GM18951 (cell line): ENCODE data around the gene SCYGR8.

Experiments
- POLR2A ChIP-seq: IDR thresholded peaks from 4 replicates; pipeline ENCODE4 v1.6.1; 2011; ENCODE audit warnings: mild to moderate bottlenecking; ENCODE audit not compliant: insufficient read length, insufficient read depth; ENCODE audit errors: extremely low read depth
- in situ Hi-C: fragments of 300-500 bp; cut with MboI; formaldehyde crosslinking; loops from one replicate; pipeline ENCODE4 v1.12.0; 2022; ENCODE audit warnings: low sequenced_read_pairs, mixed read lengths, inconsistent platforms; ENCODE audit not compliant: unreplicated experiment

The SCYGR8 gene

DNA sequence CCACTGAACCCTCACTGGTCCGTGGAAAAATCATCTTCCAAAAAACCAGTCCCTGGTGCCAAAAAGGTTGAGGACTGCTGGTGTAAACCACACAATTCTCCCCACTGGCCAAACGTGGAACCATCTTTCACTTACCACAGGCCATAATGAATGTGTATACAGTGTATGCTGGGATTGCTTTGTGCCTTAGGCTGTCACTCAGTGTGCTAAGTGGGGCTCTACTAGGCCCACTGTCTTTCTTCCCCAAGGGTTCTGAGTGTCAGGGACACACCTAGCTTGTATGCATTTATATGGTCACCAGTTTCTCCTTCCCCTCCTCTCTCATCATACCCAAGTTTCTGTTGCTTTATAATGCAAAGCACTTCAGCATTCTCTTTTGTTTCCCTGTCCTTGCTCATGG lies 27.2 kb downstream of the SCYGR8 start:
- no peak for TF ChIP-seq POLR2A
- in situ Hi-C loops, result loop anchor here (25.0 kb wide), 1 partner anchor 636 kb away; no protein-coding TSS in a partner anchor

DNA sequence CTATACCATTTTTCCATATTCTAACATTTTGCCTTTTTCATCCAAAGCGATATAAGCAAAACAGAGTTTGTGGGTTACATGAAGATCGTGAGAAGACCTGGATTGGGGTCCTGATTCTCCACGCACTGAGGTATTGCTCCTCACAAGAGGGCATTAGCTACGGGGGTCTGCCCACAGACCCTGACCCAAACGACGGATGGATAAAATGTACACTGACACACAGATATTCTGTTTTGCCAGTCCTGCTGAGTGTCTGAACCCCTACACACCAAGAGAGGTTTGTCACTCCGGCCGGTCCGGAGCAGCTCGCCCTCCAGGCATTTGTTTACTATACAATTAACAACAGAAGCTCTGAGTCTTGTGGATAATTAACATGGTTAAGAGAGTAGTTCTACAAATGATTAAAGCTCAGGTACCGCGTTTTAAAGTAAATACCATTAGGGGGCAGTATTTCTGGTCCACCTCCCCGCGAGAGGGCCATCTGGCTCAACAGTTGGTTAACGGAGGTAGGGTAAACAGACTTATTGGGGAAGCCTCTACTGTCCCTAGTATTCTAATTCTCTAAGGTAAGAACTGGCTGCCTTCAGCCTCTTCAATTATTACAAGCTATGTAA lies 28.4 kb downstream of the SCYGR8 start:
- no peak for TF ChIP-seq POLR2A
- in situ Hi-C loops, result loop anchor here (25.0 kb wide), 1 partner anchor 637 kb away; no protein-coding TSS in a partner anchor

DNA sequence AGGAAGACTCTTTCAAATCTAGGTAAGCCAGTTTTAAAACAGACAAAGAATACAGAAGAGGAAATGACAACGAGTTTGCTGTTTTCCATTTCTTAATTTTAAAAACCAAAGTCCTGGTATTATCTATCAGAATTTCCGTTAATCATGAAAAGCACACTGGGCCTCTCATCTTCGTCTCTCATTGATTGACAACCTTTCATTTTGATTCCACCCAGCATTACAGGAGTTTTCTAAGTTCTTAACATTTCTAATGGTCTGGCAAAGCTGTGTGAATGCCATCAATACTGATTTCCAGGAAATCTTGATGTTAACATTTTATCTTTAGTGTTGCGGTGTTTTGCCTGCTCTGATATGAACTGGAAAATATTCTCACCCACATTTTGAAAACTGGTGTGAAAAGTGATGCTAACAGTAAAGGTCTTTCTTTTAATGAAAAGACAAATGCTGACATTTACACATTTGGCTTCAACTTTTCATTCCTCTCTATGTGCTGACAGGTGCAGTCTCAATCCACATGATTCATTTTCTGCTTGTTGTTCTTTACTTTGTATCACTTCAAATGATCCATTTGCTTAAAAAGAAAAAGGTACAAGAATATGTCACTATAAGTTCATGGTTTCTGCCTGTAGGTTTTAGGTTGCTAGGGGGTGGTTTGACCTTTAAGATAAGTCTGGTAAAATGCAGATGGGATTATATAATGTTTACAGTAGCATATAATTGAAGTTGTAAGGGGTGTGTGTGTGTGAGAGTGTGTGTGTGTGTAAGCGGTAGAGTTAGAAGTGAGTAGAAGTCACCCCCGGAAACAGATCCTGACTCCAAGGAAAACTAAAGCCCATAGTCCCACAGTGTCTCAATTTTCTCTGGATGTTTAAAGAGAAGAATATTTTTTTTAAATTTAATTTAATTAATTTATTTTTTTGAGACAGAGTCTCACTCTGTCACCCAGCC lies 29.5 kb downstream of the SCYGR8 start:
- in situ Hi-C loops, result loop anchor here (25.0 kb wide), 1 partner anchor 638 kb away; no protein-coding TSS in a partner anchor

DNA sequence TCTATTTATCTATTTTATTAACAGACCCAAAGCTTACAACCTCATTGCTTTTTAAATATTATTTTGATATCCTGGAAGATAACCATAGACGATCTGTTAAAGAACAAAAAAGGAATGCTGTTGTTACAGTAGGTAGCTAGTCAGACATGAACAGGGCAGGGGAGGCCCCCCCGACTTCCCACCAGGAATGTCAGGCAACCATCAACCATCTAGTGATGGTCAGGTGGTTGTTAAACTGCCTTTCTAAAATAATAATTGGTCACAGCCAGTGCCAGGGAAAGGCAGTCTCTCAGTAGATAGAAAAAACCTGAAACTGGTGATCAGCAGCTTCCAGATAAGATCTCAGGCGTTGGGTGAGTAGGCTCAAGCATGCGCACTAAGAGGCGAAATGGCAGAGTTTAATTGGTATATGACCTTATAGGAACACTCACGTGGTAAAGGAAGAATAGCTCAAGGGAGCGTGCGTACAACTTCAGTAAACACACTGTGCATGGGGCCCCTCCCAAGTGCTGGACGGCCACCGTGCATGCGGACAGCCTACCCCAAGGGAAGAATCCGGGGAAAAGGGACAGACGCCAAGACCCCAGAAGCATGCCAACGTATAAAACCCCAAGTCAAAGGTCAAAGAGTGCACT lies 35.4 kb downstream of the SCYGR8 start:
- in situ Hi-C loops, result no loop called here
- no peak for TF ChIP-seq POLR2A

More for the DNA sequence above, 29.5 kb downstream of the SCYGR8 start:
- no peak for TF ChIP-seq POLR2A

DNA sequence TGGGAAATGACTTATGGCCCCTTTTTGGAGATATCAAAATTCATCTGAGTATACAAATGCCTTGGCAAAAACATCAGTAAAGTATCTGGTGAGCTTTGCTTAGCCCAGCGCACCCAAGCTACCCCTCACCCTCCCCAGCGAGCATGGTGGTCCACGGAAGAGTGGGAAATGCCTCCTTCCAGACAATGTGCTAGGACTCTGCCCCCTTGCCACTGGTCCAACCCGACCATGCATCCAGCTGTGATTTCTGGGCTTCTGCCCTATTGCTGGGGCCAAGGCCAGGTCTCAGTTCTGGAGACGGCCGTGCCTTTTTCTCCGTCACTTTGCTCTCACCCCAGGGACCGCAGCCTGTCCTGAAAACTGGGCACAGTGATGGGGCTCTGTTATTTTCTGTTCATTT lies 36.1 kb downstream of the SCYGR8 start:
- in situ Hi-C loops, result no loop called here
- TF ChIP-seq POLR2A, result no peak

DNA sequence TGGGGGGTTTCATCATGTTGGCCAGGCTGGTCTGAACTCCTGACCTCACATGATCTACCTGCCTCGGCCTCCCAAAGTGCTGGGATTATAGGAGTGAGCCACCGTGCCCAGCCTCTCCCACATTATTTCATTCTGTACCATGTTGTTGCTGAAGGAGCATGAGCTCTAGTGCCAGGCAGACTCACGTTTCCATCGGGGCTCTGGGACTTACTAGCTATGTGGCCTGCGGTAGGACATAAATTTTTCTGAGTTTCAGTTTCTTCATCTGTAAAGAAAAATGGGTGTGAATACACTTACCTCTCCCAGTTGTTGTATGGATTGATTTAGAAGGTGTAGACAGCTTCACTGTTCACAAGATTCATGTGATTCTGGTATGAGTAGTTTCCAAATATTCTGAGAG lies 37.1 kb downstream of the SCYGR8 start:
- TF ChIP-seq POLR2A, result no peak
- in situ Hi-C loops, result no loop called here

DNA sequence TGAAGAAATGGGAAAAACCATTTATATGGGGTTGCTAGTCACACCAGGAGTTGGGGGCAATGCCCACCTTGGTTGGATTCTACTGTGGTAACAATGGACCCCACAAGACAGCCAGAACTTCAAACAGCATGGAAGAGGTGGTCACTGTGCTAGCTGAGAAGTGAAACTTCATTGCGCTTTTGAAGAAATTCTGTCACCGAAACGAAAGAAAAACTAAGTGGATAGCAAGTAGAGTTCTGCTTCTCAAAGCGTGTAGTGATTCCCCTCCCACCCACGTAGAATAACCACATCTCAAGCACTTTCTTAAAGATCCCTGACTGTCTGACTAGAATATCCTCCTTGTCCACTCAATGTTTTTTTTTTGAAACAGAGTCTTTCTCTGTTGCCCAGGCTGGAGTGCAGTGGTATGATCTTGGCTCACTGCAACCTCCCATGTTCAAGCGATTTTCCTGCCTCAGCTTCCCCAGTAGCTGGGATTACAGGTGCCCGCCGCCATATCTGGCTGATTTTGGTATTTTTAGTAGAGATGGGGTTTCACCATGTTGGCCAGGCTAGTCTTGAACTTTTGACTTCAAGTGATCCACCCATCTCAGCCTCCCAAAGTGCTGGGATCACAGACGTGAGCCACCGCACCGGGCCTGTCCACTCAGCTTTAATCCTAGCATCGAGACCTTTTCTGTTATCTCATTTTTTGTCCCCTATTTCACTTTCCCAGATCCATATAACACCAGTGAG lies 37.9 kb downstream of the SCYGR8 start:
- TF ChIP-seq POLR2A, result peak; percentile 13
- in situ Hi-C loops, result no loop called here

DNA sequence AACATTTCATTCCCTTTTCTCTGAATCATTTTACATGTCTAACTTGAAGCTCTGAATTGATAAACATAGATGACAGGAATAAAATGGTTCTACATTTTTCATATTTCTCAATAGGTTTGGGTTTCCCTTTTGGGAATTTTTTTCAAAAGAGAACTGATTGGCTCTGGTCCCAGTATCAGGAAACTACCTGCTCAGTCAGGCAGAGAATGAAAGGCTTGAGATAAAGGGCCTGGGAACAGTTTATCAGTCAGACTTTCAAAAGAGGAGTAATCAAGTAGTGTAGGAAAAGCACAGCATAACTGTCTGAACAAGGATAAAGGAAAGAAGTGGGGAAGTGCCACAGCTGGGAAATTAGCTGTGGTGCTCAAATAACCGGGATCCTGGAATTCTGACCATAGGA lies 39.6 kb downstream of the SCYGR8 start:
- in situ Hi-C loops, result no loop called here

DNA sequence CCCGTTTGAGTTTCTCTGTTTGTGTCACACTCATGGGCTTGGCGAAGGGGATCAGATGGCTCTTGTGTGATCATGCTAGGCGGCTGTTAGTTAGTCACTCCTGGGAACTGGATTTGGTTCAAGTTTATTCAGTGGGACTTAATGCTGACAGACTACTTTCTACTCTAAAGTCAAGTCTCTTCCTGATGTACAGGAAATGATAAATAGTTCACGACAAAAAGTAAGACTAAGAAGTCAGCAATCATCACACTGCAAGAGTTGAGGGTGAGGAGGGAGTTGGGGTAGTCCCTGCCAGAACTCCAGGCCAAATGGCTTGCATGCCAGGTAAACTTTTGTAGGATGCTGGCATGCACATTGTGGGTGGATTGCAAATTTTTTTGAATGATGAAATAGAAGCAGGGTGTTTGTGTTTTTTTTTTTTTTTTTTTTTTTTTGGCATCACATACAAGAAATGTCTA lies 42.9 kb downstream of the SCYGR8 start:
- in situ Hi-C loops, result no loop called here
- no peak for TF ChIP-seq POLR2A

More for the DNA sequence above, 39.6 kb downstream of the SCYGR8 start:
- no peak for TF ChIP-seq POLR2A

DNA sequence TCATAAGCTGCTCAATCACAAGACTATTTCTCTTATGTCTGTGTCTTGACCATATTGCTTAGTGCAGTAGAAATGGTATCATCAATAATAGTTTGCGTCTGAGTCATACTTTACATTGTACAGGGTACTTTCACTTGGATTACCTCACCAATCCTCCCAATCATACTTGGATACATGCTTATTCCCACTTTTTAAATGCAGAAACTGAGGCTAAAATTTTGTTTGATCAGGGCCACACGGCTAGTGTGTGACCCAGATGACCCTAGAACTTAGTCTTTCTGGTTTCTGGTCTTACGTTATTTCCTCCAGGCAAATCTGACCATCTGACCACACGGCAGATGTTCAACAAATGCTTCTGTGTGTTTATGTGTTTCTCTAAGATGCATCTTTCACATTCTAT lies 44.1 kb downstream of the SCYGR8 start:
- no peak for TF ChIP-seq POLR2A
- in situ Hi-C loops, result no loop called here

DNA sequence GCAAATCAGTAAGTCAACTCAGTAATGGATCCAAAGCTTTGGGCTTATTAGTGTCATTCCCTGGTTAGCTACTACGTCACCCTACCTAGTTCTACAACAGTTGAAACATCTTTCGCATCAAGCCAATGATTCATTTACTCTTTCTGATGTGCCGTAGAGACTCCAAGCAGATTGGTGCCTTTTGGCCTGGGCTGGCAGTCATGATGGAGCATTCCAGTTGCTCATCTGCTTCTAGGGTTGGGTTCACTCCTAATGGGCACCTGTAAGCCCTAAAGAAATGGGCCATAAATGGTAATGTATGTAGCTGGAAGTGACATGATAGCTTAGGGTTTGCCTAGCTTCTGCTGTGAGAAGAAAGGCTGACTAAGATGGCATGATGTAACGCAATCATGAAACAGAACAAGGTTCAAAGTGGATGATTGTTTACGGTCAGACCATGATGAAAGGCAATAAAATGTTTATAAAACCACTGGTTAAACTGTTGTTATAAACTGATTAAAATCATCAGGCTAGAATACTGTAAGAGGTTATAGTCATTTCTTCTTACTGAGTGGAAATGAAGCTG lies 47.5 kb downstream of the SCYGR8 start:
- TF ChIP-seq POLR2A, result no peak
- in situ Hi-C loops, result no loop called here
